Upper lobe of left lung (tissue), 4 donors: ENCODE results near the gene CIZ1.

ENCODE experiments used
- CTCF ChIP-seq, 6 experiments: fragments of 450-650 bp in 4 of 6; fragments of 200-600 bp in 2 of 6; sonication (generic) in 2 of 6; IDR thresholded peaks; one replicate each; pipeline ENCODE4 v1.5.1; 2016 to 2019; ENCODE audit warnings: antibody characterized with exemption in 6 of 6
- EP300 ChIP-seq, 4 donors: sonication (generic); formaldehyde crosslinking; IDR thresholded peaks; one replicate each; pipeline ENCODE4 v1.5.1; 2017; ENCODE audit warnings: antibody characterized with exemption in 4 of 4, control low read depth in 2 of 4
- POLR2A ChIP-seq, 4 donors: fragments of 450-650 bp; IDR thresholded peaks; one replicate each; pipeline ENCODE4 v1.5.1; 2016 to 2017; ENCODE audit warnings: antibody characterized with exemption in 4 of 4, mild to moderate bottlenecking in 2 of 4
- POLR2AphosphoS5 ChIP-seq, 2 donors: sonication (generic); formaldehyde crosslinking; IDR thresholded peaks; one replicate each; pipeline ENCODE4 v1.5.1; 2017; ENCODE audit warnings: antibody characterized with exemption in 2 of 2

- no peak for TF ChIP-seq CTCF (IDR thresholded peaks at IDR 0.05)
- no peak for TF ChIP-seq POLR2A (IDR thresholded peaks at IDR 0.05)
- no peak for TF ChIP-seq EP300 (IDR thresholded peaks at IDR 0.05)
- no peak for TF ChIP-seq POLR2AphosphoS5 (IDR thresholded peaks at IDR 0.05)
These were observed 69.9 kb downstream of the CIZ1 start for GRCh38 chr9:128121466-128121810.
